GM12878 (cell line): ENCODE results near the gene DTNA.

Source experiments
- CTCF ChIP-seq, 3 experiments: IDR thresholded peaks in 2 of 3; conservative IDR thresholded peaks in 1 of 3; 2 replicates each; pipeline ENCODE4 v1.5.1; 2011; ENCODE audit warnings: low read depth in 3 of 3, low read length in 3 of 3, mild to moderate bottlenecking in 3 of 3, control low read depth in 2 of 3, moderate library complexity in 2 of 3, inconsistent platforms in 1 of 3, mixed read lengths in 1 of 3; ENCODE audit not compliant: control insufficient read depth in 2 of 3, insufficient read depth in 1 of 3; ENCODE audit errors: extremely low read depth in 1 of 3
- MEF2A ChIP-seq: IDR thresholded peaks from 2 replicates; pipeline ENCODE4 v1.6.1; 2011; ENCODE audit warnings: low read depth, mild to moderate bottlenecking, low read length, moderate library complexity; ENCODE audit not compliant: insufficient read depth
- ZNF217 ChIP-seq: fragments of 450-650 bp; IDR thresholded peaks from 2 replicates; pipeline ENCODE4 v1.6.1; 2017; ENCODE audit warnings: antibody characterized with exemption, mild to moderate bottlenecking

GRCh38 chr18:34848156-34848555 lies 138.1 kb downstream of the DTNA start:
- no peak for TF ChIP-seq CTCF (IDR thresholded peaks at IDR 0.05 in 2 of 3, conservative IDR thresholded peaks at IDR 0.05 in 1 of 3; ENCODE audit: control insufficient read depth in 2 of 3, extremely low read depth in 1 of 3, insufficient read depth in 1 of 3, low read depth in 3 of 3, low read length in 3 of 3)
- TF ChIP-seq ZNF217 = no peak
- no peak for TF ChIP-seq MEF2A
